ENCODE data around the gene ELF5.

ELF5 gene

GRCh38 chr11:34521265-34521664, 7.7 kb upstream of the ELF5 start:
- DNase-seq, result no peak

- no peak for DNase-seq
Observed at GRCh38 chr11:34519595-34520235, 6.1 kb upstream of the ELF5 start.

- no peak for DNase-seq
Observed at GRCh38 chr11:34516247-34517040, 2.9 kb upstream of the ELF5 start.

- no peak for DNase-seq
Observed at GRCh38 chr11:34514597-34514996, 1.0 kb upstream of the ELF5 start.

- DNase-seq, result no peak
Observed at GRCh38 chr11:34512840-34513681, 533 bp downstream of the ELF5 start.

- DNase-seq, result no peak
Observed at GRCh38 chr11:34510673-34511072, 2.9 kb downstream of the ELF5 start.

GRCh38 chr11:34510218-34510617, 3.4 kb downstream of the ELF5 start:
- DNase-seq, result no peak

GRCh38 chr11:34509336-34509876, 4.2 kb downstream of the ELF5 start:
- DNase-seq, result no peak

GRCh38 chr11:34508524-34508923, 5.1 kb downstream of the ELF5 start:
- DNase-seq, result no peak

GRCh38 chr11:34507610-34508009, 6.0 kb downstream of the ELF5 start:
- no peak for DNase-seq

- DNase-seq, result no peak
Observed at GRCh38 chr11:34507156-34507555, 6.4 kb downstream of the ELF5 start.

- no peak for DNase-seq
Observed at GRCh38 chr11:34505874-34506273, 7.7 kb downstream of the ELF5 start.

GRCh38 chr11:34502949-34503348, 10.6 kb downstream of the ELF5 start:
- DNase-seq, result no peak

- DNase-seq, result no peak
Observed at GRCh38 chr11:34501949-34502348, 11.6 kb downstream of the ELF5 start.

- DNase-seq, result no peak
Observed at GRCh38 chr11:34501500-34501899, 12.1 kb downstream of the ELF5 start.

GRCh38 chr11:34499719-34500500, 13.7 kb downstream of the ELF5 start:
- DNase-seq, result no peak

GRCh38 chr11:34495724-34496377, 17.7 kb downstream of the ELF5 start:
- DNase-seq, result no peak

- no peak for DNase-seq
Observed at GRCh38 chr11:34495239-34495723, 18.3 kb downstream of the ELF5 start.

- no peak for DNase-seq
Observed at GRCh38 chr11:34493926-34494595, 19.5 kb downstream of the ELF5 start.

GRCh38 chr11:34493468-34493867, 20.1 kb downstream of the ELF5 start:
- DNase-seq, result no peak

GRCh38 chr11:34492806-34493414, 20.7 kb downstream of the ELF5 start:
- no peak for DNase-seq

All from T1000 (cell line).